ENCODE results near the gene MBD3L4.

The MBD3L4 gene

GRCh38 chr19:7018828-7019227 lies 21.2 kb downstream of the MBD3L4 start:
- no peaks in the 10 kb centered on the region for H3K9me2 ChIP-seq (replicated peaks; ENCODE audit: control insufficient read depth, low read length)
- H3K9me3 ChIP-seq (ENCODE audit: control insufficient read depth, insufficient read depth, low read length) = no peaks in the 10 kb centered on the region

GRCh38 chr19:7013678-7014077 lies 26.3 kb downstream of the MBD3L4 start:
- Histone ChIP-seq H3K36me3 (ENCODE audit: control insufficient read depth, low read length) (no peaks in the 10 kb centered on the region), H3K4me2 (ENCODE audit: low read length) (no peak overlapping the region), H3F3A (ENCODE audit: control insufficient read depth, insufficient read depth) (no peaks in the 10 kb centered on the region), H3K27me3 (ENCODE audit: control insufficient read depth, low read length) (no peaks in the 10 kb centered on the region), H4K20me1 (ENCODE audit: control insufficient read depth, insufficient read depth, low read depth, low read length) (no peaks in the 10 kb centered on the region), H3K9me3 (ENCODE audit: control insufficient read depth, insufficient read depth, low read length) (no peaks in the 10 kb centered on the region), H3K4me3 (ENCODE audit: low read length) (no peak overlapping the region), H3K27ac (ENCODE audit: low read depth, low read length) (no peak overlapping the region), H3K79me2 (ENCODE audit: control insufficient read depth, low read length) (no peaks in the 10 kb centered on the region), H3K4me1 (ENCODE audit: control insufficient read depth, low read length) (no peaks in the 10 kb centered on the region), H3K9me2 (replicated peaks; ENCODE audit: control insufficient read depth, low read length) (no peaks in the 10 kb centered on the region)
- TF ChIP-seq EZH2phosphoT487 (IDR thresholded peaks at IDR 0.05; ENCODE audit: borderline replicate concordance, low read length) (no peak), CTCF (IDR thresholded peaks at IDR 0.05; ENCODE audit: low read depth, low read length, poor library complexity, severe bottlenecking) (no peak)

More at GRCh38 chr19:7018828-7019227, 21.2 kb downstream of the MBD3L4 start:
- Histone ChIP-seq H3K27ac (ENCODE audit: low read depth, low read length) (no peak overlapping the region), H3K79me2 (ENCODE audit: control insufficient read depth, low read length) (no peaks in the 10 kb centered on the region), H4K20me1 (ENCODE audit: control insufficient read depth, insufficient read depth, low read depth, low read length) (no peaks in the 10 kb centered on the region), H3F3A (ENCODE audit: control insufficient read depth, insufficient read depth) (no peaks in the 10 kb centered on the region), H3K27me3 (ENCODE audit: control insufficient read depth, low read length) (no peaks in the 10 kb centered on the region), H3K4me1 (ENCODE audit: control insufficient read depth, low read length) (no peaks in the 10 kb centered on the region), H3K4me3 (ENCODE audit: low read length) (no peak overlapping the region), H3K4me2 (ENCODE audit: low read length) (no peak overlapping the region), H3K36me3 (ENCODE audit: control insufficient read depth, low read length) (no peaks in the 10 kb centered on the region)
- no peak for TF ChIP-seq EZH2phosphoT487 (IDR thresholded peaks at IDR 0.05; ENCODE audit: borderline replicate concordance, low read length)
- no peak for TF ChIP-seq CTCF (IDR thresholded peaks at IDR 0.05; ENCODE audit: low read depth, low read length, poor library complexity, severe bottlenecking)

GRCh38 chr19:7010722-7011593 lies 29.0 kb downstream of the MBD3L4 start:
- Histone ChIP-seq H3K27me3 (ENCODE audit: control insufficient read depth, low read length) (no peaks in the 10 kb centered on the region), H3K27ac (ENCODE audit: low read depth, low read length) (no peak overlapping the region), H3K4me3 (ENCODE audit: low read length) (no peak overlapping the region), H3K4me1 (ENCODE audit: control insufficient read depth, low read length) (no peaks in the 10 kb centered on the region), H3K79me2 (ENCODE audit: control insufficient read depth, low read length) (no peaks in the 10 kb centered on the region), H4K20me1 (ENCODE audit: control insufficient read depth, insufficient read depth, low read depth, low read length) (no peaks in the 10 kb centered on the region), H3K4me2 (ENCODE audit: low read length) (no peak overlapping the region), H3K9me3 (ENCODE audit: control insufficient read depth, insufficient read depth, low read length) (no peaks in the 10 kb centered on the region), H3K9me2 (replicated peaks; ENCODE audit: control insufficient read depth, low read length) (no peaks in the 10 kb centered on the region), H3K36me3 (ENCODE audit: control insufficient read depth, low read length) (no peaks in the 10 kb centered on the region), H3F3A (ENCODE audit: control insufficient read depth, insufficient read depth) (no peaks in the 10 kb centered on the region)
- TF ChIP-seq CTCF (IDR thresholded peaks at IDR 0.05; ENCODE audit: low read depth, low read length, poor library complexity, severe bottlenecking) (no peak), EZH2phosphoT487 (IDR thresholded peaks at IDR 0.05; ENCODE audit: borderline replicate concordance, low read length) (no peak)
